IMR-90 (cell line): ENCODE data around the gene UBE2QL1. TPM values are rescaled to one million over a fixed set of nuclear protein-coding genes. Genes with fewer than 3 reads are reported as not detected.

Experiments
- ATAC-seq: fragments of 200-7000 bp; cut with Tn5 transposase; 2 replicates; pipeline ENCODE4 v1.9.1; 2020; ENCODE audit warnings: low read depth, mild to moderate bottlenecking, moderate library complexity
- BruUV-seq: library from RNA; stranded (reverse); fragments of 400-500 nt; replicated peaks from 2 replicates; lab custom pipeline; 2021; lab: Mats Ljungman, UMichigan
- CTCF ChIA-PET: fragments of 300-600 bp; formaldehyde crosslinking; extraction: SDS; loops from one replicate; lab custom pipeline; 2021; ENCODE audit warnings: antibody characterized with exemption; lab: Yijun Ruan, JAX
- POLR2A ChIA-PET: fragments of 300-600 bp; sonication (Branson Sonifier 250); formaldehyde crosslinking; loops from one replicate; lab custom pipeline; 2022; ENCODE audit warnings: antibody characterized with exemption; ENCODE audit not compliant: unreplicated experiment; lab: Charles Lee
- DNase-seq: peaks from one replicate; pipeline ENCODE4 v3.0.0; 2013
- H2AFZ ChIP-seq: replicated peaks from 2 replicates; pipeline ENCODE3; 2013; ENCODE audit warnings: low read length, mild to moderate bottlenecking; ENCODE audit not compliant: poor library complexity
- H2AK5ac ChIP-seq: 2 replicates; pipeline ENCODE4 v1.6.1; 2013; ENCODE audit warnings: low read depth, low read length, inconsistent platforms
- H2AK9ac ChIP-seq: replicated peaks from 2 replicates; pipeline ENCODE3; 2013; ENCODE audit warnings: mild to moderate bottlenecking, low read depth, low read length, moderate library complexity; ENCODE audit not compliant: poor library complexity
- H2BK120ac ChIP-seq: 2 replicates; pipeline ENCODE4 v1.6.1; 2013; ENCODE audit warnings: low read depth, low read length, inconsistent platforms
- H2BK15ac ChIP-seq: 3 replicates; pipeline ENCODE4 v1.6.1; 2013; ENCODE audit warnings: low read depth, low read length, inconsistent platforms
- H2BK20ac ChIP-seq: 2 replicates; pipeline ENCODE4 v1.6.1; 2013; ENCODE audit warnings: low read depth, mild to moderate bottlenecking, inconsistent platforms, low read length, moderate library complexity
- H2BK5ac ChIP-seq: 2 replicates; pipeline ENCODE4 v1.6.1; 2013; ENCODE audit warnings: mild to moderate bottlenecking, low read depth, low read length, inconsistent platforms; ENCODE audit not compliant: poor library complexity, severe bottlenecking
- H3K14ac ChIP-seq: replicated peaks from 2 replicates; pipeline ENCODE4 v1.6.1; 2013; ENCODE audit warnings: low read depth, low read length, inconsistent platforms
- H3K18ac ChIP-seq: 2 replicates; pipeline ENCODE4 v1.6.1; 2013; ENCODE audit warnings: low read depth, low read length, control low read depth
- H3K23ac ChIP-seq: 2 replicates; pipeline ENCODE4 v1.6.1; 2013; ENCODE audit warnings: low read depth, low read length, inconsistent platforms
- H3K27ac ChIP-seq: 2 replicates; pipeline ENCODE4 v1.5.1; 2013; ENCODE audit warnings: mild to moderate bottlenecking, control low read depth, low read length; ENCODE audit not compliant: insufficient read depth
- H3K27me3 ChIP-seq: 2 replicates; pipeline ENCODE4 v1.6.1; 2013; ENCODE audit warnings: low read length; ENCODE audit not compliant: control insufficient read depth, insufficient read depth
- H3K36me3 ChIP-seq: 2 replicates; pipeline ENCODE4 v1.6.1; 2013; ENCODE audit warnings: low read length, mixed read lengths; ENCODE audit not compliant: control insufficient read depth, insufficient read depth
- H3K4ac ChIP-seq: 2 replicates; pipeline ENCODE4 v1.6.1; 2013; ENCODE audit warnings: low read depth, low read length, inconsistent platforms
- H3K4me1 ChIP-seq: 2 replicates; pipeline ENCODE4 v1.6.1; 2013; ENCODE audit warnings: low read length, mixed read lengths; ENCODE audit not compliant: control insufficient read depth, insufficient read depth
- H3K4me2 ChIP-seq: 2 replicates; pipeline ENCODE4 v1.6.1; 2013; ENCODE audit warnings: low read depth, mild to moderate bottlenecking, control low read depth, low read length, moderate library complexity
- H3K4me3 ChIP-seq: 2 replicates; pipeline ENCODE4 v1.5.1; 2013; ENCODE audit warnings: low read depth, mild to moderate bottlenecking, control low read depth, low read length, moderate library complexity; ENCODE audit not compliant: insufficient read depth
- H3K56ac ChIP-seq: 2 replicates; pipeline ENCODE4 v1.6.1; 2013; ENCODE audit warnings: low read length, inconsistent platforms; ENCODE audit not compliant: insufficient read depth; ENCODE audit errors: extremely low read depth
- H3K79me1 ChIP-seq, 2 experiments: 2 replicates each; pipeline ENCODE4 v1.6.1; 2013; ENCODE audit warnings: low read length in 2 of 2, inconsistent platforms in 1 of 2, low read depth in 1 of 2
- H3K9ac ChIP-seq: 2 replicates; pipeline ENCODE4 v1.6.1; 2013; ENCODE audit warnings: low read depth, low read length, control low read depth
- H3K9me1 ChIP-seq: 2 replicates; pipeline ENCODE4 v1.6.1; 2013; ENCODE audit warnings: low read length, inconsistent platforms; ENCODE audit not compliant: insufficient read depth
- H3K9me3 ChIP-seq: 2 replicates; pipeline ENCODE4 v1.6.1; 2013; ENCODE audit warnings: low read length; ENCODE audit not compliant: control insufficient read depth, insufficient read depth
- H4K20me1 ChIP-seq: 2 replicates; pipeline ENCODE4 v1.6.1; 2013; ENCODE audit warnings: low read length, inconsistent platforms; ENCODE audit not compliant: insufficient read depth
- H4K5ac ChIP-seq: 2 replicates; pipeline ENCODE4 v1.6.1; 2013; ENCODE audit warnings: mild to moderate bottlenecking, low read depth, low read length, control low read depth
- H4K8ac ChIP-seq, 2 experiments: 2 replicates each; pipeline ENCODE4 v1.6.1; 2013; ENCODE audit warnings: low read depth in 2 of 2, low read length in 2 of 2, control low read depth in 1 of 2, inconsistent platforms in 1 of 2
- H4K91ac ChIP-seq: 2 replicates; pipeline ENCODE4 v1.6.1; 2013; ENCODE audit warnings: low read depth, low read length, inconsistent platforms; ENCODE audit not compliant: insufficient read depth
- BHLHE40 ChIP-seq: fragments of 150-350 bp; IDR thresholded peaks from 2 replicates; pipeline ENCODE4 v1.6.1; 2016; ENCODE audit warnings: mild to moderate bottlenecking, low read depth, low read length
- CHD1 ChIP-seq: IDR thresholded peaks from 2 replicates; pipeline ENCODE4 v1.6.1; 2012; ENCODE audit warnings: low read depth, low read length, improper control_type of control experiment
- FOS ChIP-seq: fragments of 150-350 bp; IDR thresholded peaks from 2 replicates; pipeline ENCODE4 v1.6.1; 2016; ENCODE audit warnings: low read depth, low read length
- MAZ ChIP-seq: IDR thresholded peaks from 2 replicates; pipeline ENCODE4 v1.6.1; 2012; ENCODE audit warnings: low read depth, mild to moderate bottlenecking, low read length, improper control_type of control experiment, moderate library complexity, borderline replicate concordance
- RCOR1 ChIP-seq: IDR thresholded peaks from 2 replicates; pipeline ENCODE4 v1.6.1; 2012; ENCODE audit warnings: mild to moderate bottlenecking, low read length, improper control_type of control experiment; ENCODE audit not compliant: insufficient replicate concordance
- SMC3 ChIP-seq: fragments of 150-350 bp; IDR thresholded peaks from 2 replicates; pipeline ENCODE4 v1.6.1; 2016; ENCODE audit warnings: low read depth, mild to moderate bottlenecking, antibody characterized with exemption, low read length, moderate library complexity
- WGBS, 2 experiments: methylation state at CpG; one replicate each; pipeline versions ENCODE4 v1.1.5 to v1.1.7; 2013; ENCODE audit warnings: missing lambda C conversion rate in 2 of 2; ENCODE audit not compliant: insufficient read length in 1 of 2; ENCODE audit errors: extremely low coverage in 2 of 2; 5-methylcytosine and 5-hydroxymethylcytosine counted together
- dilution Hi-C: fragments of 300-500 bp; cut with HindIII; formaldehyde crosslinking; loops from one replicate; pipeline ENCODE4 v1.14.3; 2018; ENCODE audit warnings: low sequenced_read_pairs; ENCODE audit not compliant: unreplicated experiment
- in situ Hi-C: fragments of 300-500 bp; cut with MboI; formaldehyde crosslinking; loops from 3 replicates; pipeline ENCODE4 v1.14.3; 2019; ENCODE audit warnings: low sequenced_read_pairs, inconsistent platforms, mixed read lengths
- intact Hi-C: fragments of 100-400 bp; cut with micrococcal nuclease; formaldehyde crosslinking; loops from 2 replicates; pipeline ENCODE4 v1.10.0; 2022
- polyA plus RNA-seq, 3 experiments: library from polyadenylated mRNA; depleted of rRNA; stranded (reverse); fragments of >200 nt; gene quantifications; 2 replicates each; pipeline ENCODE4 v1.2.3, GENCODE V29; 2012; ENCODE audit warnings: low replicate concordance in 1 of 3
- total RNA-seq: library from RNA; depleted of rRNA; stranded (reverse); fragments of >200 nt; gene quantifications from 2 replicates; pipeline ENCODE4 v1.2.3, GENCODE V29; 2012

UBE2QL1 gene
- total and polyA plus RNA-seq, 2 of the 4 experiments (the other 2 are of a cell fraction): not detected

DNA sequence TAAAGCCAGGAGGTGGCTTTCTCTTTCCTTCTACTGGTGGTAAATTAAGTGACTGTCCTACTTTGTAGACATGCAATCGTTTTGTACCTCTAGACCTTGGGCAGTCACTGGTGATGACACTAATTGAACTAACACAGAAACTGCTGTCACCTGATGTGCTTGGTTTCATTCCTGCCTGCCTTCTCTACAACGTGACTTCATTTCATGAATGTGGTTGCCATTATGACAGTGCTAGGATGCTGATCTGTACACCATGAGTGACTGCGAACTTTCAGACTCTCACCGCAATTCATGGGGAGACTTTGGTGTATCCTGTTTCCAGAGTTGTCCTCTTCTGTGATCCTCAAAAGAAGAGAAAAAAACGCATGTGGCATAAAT, 47.5 kb downstream of the UBE2QL1 start:
- no TSS peak for BruUV-seq
- no peaks in the 10 kb centered on the region for H3K9me1 ChIP-seq
- no peak overlapping the region for H3K27ac ChIP-seq
- H4K91ac ChIP-seq: no peak overlapping the region
- H2BK5ac ChIP-seq: no peak overlapping the region
- H4K8ac ChIP-seq: no peak overlapping the region
- no peak overlapping the region for H2AK5ac ChIP-seq
- WGBS, 2 experiments: no CpG with 5 or more reads among the region's 5 CpGs
- no peaks in the 10 kb centered on the region for H3K27me3 ChIP-seq
- H2BK120ac ChIP-seq: no peak overlapping the region
- no peak overlapping the region for H4K5ac ChIP-seq
- intact Hi-C loops: no loop called here
- H2BK15ac ChIP-seq: no peak overlapping the region
- no peak for TF ChIP-seq RCOR1
- no peak for TF ChIP-seq SMC3
- no peak for TF ChIP-seq CHD1
- no peak for TF ChIP-seq MAZ
- no peak for TF ChIP-seq BHLHE40
- TF ChIP-seq FOS: no peak
- H3K9ac ChIP-seq: no peak overlapping the region
- no peak overlapping the region for H3K4ac ChIP-seq
- dilution Hi-C loops: no loop called here
- H2BK20ac ChIP-seq: no peak overlapping the region
- no peaks in the 10 kb centered on the region for H3K79me1 ChIP-seq
- no peak overlapping the region for H2AK9ac ChIP-seq
- no peaks in the 10 kb centered on the region for H4K20me1 ChIP-seq
- H3K4me2 ChIP-seq: no peak overlapping the region
- ATAC-seq (no peak), DNase-seq (no peak)
- H3K14ac ChIP-seq: no peak overlapping the region
- in situ Hi-C loops: no loop called here
- H3K18ac ChIP-seq: no peak overlapping the region
- ChIA-PET CTCF (no interaction called here), POLR2A (no interaction called here)
- no peaks in the 10 kb centered on the region for H3K9me3 ChIP-seq
- no peaks in the 10 kb centered on the region for H3K4me1 ChIP-seq
- no peak overlapping the region for H3K4me3 ChIP-seq
- H3K36me3 ChIP-seq: no peaks in the 10 kb centered on the region
- no peak overlapping the region for H3K56ac ChIP-seq
- no peak overlapping the region for H2AFZ ChIP-seq
- H3K23ac ChIP-seq: no peak overlapping the region
